SH-SY5Y (cell line): ENCODE measurements around the gene OBSCN.

Source experiments
- GATA2 ChIP-seq: IDR thresholded peaks from 2 replicates; pipeline ENCODE4 v1.6.1; 2011; ENCODE audit warnings: mild to moderate bottlenecking, low read depth, low read length
- GATA3 ChIP-seq: IDR thresholded peaks from 2 replicates; pipeline ENCODE4 v1.6.1; 2011; ENCODE audit warnings: low read depth, mild to moderate bottlenecking, low read length, moderate library complexity

GRCh38 chr1:228295981-228296380 lies 88.1 kb downstream of the OBSCN start:
- TF ChIP-seq GATA2 (no peak), GATA3 (no peak)
